ENCODE measurements around the gene EBI3. TPM values are rescaled to one million over a fixed set of nuclear protein-coding genes. Genes with fewer than 3 reads are reported as not detected.

The EBI3 gene
- total RNA-seq, 1 experiment from 2014 or later = 0.68 TPM

DNA sequence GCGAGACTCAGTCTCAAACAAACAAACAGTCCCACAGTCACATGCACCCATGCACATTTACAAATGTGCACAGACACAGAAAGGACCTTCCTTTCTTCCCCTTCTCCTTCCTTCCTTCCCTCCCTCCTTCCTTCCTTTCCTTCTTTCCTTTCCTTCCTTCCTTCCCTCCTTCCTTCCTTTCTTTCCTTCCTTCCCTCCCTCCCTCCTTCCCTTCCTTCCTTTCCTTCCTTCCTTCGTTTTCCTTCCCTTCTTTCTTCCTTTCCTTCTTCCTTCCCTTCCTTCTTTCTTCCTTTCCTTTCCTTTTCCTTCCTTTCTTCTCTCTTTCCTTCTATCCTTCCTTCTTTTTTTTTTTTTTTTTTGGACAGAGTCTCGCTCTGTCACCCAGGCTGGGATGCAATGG, 16.2 kb upstream of the EBI3 start:
- Histone ChIP-seq H3K4me3 (ENCODE audit: low read depth, low read length) (no peak overlapping the region), H3K4me1 (no peaks in the 10 kb centered on the region), H3K9me3 (peaks cover 5% of the 10 kb centered on the region; the same call in 1 of the 2 replicates), H3K36me3 (ENCODE audit: control insufficient read depth, insufficient read depth, low read length) (no peaks in the 10 kb centered on the region), H3K27me3 (replicated peaks; ENCODE audit: control insufficient read depth, insufficient read depth, low read length) (no peaks in the 10 kb centered on the region; the same call in 1 of the 2 replicates)
- H3K36me3 Mint-ChIP-seq (ENCODE audit: insufficient read depth, unreplicated experiment) = no peaks in the 10 kb centered on the region
- DNase-seq = no peak
- H3K9me3 Mint-ChIP-seq (ENCODE audit: unreplicated experiment) = no peaks in the 10 kb centered on the region
- intact Hi-C loops (cut with micrococcal nuclease; ENCODE audit: unreplicated experiment) = no loop called here
- ChIA-PET CTCF (interaction anchor here (0.7 kb wide), 2 partner anchors 47 to 93 kb away, joined by 3 to 4 read pairs; no protein-coding TSS in a partner anchor), POLR2A (no interaction called here)
- H3K4me3 Mint-ChIP-seq (ENCODE audit: unreplicated experiment) = no peak overlapping the region
- H3K27ac Mint-ChIP-seq (ENCODE audit: unreplicated experiment) = no peak overlapping the region
- TF ChIP-seq, protein P1, sequence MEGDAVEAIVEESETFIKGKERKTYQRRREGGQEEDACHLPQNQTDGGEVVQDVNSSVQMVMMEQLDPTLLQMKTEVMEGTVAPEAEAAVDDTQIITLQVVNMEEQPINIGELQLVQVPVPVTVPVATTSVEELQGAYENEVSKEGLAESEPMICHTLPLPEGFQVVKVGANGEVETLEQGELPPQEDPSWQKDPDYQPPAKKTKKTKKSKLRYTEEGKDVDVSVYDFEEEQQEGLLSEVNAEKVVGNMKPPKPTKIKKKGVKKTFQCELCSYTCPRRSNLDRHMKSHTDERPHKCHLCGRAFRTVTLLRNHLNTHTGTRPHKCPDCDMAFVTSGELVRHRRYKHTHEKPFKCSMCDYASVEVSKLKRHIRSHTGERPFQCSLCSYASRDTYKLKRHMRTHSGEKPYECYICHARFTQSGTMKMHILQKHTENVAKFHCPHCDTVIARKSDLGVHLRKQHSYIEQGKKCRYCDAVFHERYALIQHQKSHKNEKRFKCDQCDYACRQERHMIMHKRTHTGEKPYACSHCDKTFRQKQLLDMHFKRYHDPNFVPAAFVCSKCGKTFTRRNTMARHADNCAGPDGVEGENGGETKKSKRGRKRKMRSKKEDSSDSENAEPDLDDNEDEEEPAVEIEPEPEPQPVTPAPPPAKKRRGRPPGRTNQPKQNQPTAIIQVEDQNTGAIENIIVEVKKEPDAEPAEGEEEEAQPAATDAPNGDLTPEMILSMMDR (IDR thresholded peaks at IDR 0.05; ENCODE audit: insufficient read depth in 1 of 2, low read depth in 1 of 2, low read length in 1 of 2, severe bottlenecking in 1 of 2, unreplicated experiment in 1 of 2) = no peak
- no TSS peak for BruUV-seq (replicated peaks)
- H3K27me3 Mint-ChIP-seq (ENCODE audit: insufficient read depth, unreplicated experiment) = no peaks in the 10 kb centered on the region
- H3K4me1 Mint-ChIP-seq (ENCODE audit: low read depth, unreplicated experiment) = peaks cover 6% of the 10 kb centered on the region

DNA sequence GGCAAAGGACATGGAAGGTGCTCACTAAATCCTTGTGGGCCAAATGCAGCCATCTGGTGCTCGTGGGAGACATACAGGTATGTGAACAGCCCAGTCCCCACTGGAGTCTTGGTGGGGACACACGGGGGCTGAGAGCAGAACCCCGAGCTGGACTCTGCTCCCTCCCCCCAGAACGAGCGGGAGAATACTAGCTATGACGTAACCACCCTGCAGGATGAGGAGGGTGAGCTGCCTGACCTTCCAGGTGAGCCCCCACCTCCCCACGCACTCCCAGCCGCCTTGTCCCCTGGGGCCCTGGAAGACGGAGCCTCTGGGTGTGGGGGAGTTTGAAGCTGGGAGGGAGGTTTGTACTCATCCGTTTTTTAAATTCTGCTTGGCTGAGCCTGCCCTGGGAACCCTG, 13.5 kb upstream of the EBI3 start:
- no peak for DNase-seq
- Histone ChIP-seq H3K36me3 (ENCODE audit: control insufficient read depth, insufficient read depth, low read length) (no peaks in the 10 kb centered on the region), H3K9me3 (peaks cover 5% of the 10 kb centered on the region; the same call in 1 of the 2 replicates), H3K4me1 (no peaks in the 10 kb centered on the region), H3K27me3 (replicated peaks; ENCODE audit: control insufficient read depth, insufficient read depth, low read length) (no peaks in the 10 kb centered on the region; the same call in 1 of the 2 replicates), H3K4me3 (ENCODE audit: low read depth, low read length) (no peak overlapping the region)
- ChIA-PET CTCF (no interaction called here), POLR2A (no interaction called here)
- Mint-ChIP-seq H3K27ac (ENCODE audit: unreplicated experiment) (no peak overlapping the region), H3K4me1 (ENCODE audit: low read depth, unreplicated experiment) (peaks cover 6% of the 10 kb centered on the region), H3K9me3 (ENCODE audit: unreplicated experiment) (no peaks in the 10 kb centered on the region), H3K36me3 (ENCODE audit: insufficient read depth, unreplicated experiment) (no peaks in the 10 kb centered on the region), H3K4me3 (ENCODE audit: unreplicated experiment) (no peak overlapping the region), H3K27me3 (ENCODE audit: insufficient read depth, unreplicated experiment) (no peaks in the 10 kb centered on the region)
- BruUV-seq (replicated peaks) = no TSS peak
- intact Hi-C loops (cut with micrococcal nuclease; ENCODE audit: unreplicated experiment) = no loop called here
- TF ChIP-seq, protein P1 (IDR thresholded peaks at IDR 0.05; ENCODE audit: insufficient read depth in 1 of 2, low read depth in 1 of 2, low read length in 1 of 2, severe bottlenecking in 1 of 2, unreplicated experiment in 1 of 2) = no peak

DNA sequence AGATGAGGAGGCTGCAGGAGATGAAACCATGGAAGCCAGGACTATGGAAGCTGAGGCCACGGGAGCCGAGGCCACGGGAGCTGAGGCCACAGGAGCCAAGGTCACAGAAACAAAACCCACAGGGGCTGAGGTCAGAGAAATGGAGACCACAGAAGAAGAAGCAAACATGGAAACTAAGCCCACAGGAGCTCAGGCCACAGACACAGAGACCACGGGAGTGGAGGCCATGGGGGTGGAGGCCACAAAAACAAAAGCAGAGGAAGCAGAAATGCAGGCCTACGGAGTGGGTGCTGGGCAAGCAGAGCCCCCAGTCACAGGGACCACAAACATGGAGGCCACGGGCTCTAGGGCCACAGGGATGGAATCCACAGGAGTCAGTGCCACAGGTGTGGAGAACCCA, 12.5 kb upstream of the EBI3 start:
- H3K4me3 Mint-ChIP-seq (ENCODE audit: unreplicated experiment) = no peak overlapping the region
- Histone ChIP-seq H3K9me3 (peaks cover 5% of the 10 kb centered on the region; the same call in 1 of the 2 replicates), H3K27me3 (replicated peaks; ENCODE audit: control insufficient read depth, insufficient read depth, low read length) (no peaks in the 10 kb centered on the region; the same call in 1 of the 2 replicates), H3K36me3 (ENCODE audit: control insufficient read depth, insufficient read depth, low read length) (no peaks in the 10 kb centered on the region), H3K4me1 (no peaks in the 10 kb centered on the region), H3K4me3 (ENCODE audit: low read depth, low read length) (no peak overlapping the region)
- no peaks in the 10 kb centered on the region for H3K9me3 Mint-ChIP-seq (ENCODE audit: unreplicated experiment)
- no peak for DNase-seq
- TF ChIP-seq, protein P1 (IDR thresholded peaks at IDR 0.05; ENCODE audit: insufficient read depth in 1 of 2, low read depth in 1 of 2, low read length in 1 of 2, severe bottlenecking in 1 of 2, unreplicated experiment in 1 of 2) = no peak
- BruUV-seq (replicated peaks) = no TSS peak
- H3K27ac Mint-ChIP-seq (ENCODE audit: unreplicated experiment) = no peak overlapping the region
- H3K27me3 Mint-ChIP-seq (ENCODE audit: insufficient read depth, unreplicated experiment) = no peaks in the 10 kb centered on the region
- intact Hi-C loops (cut with micrococcal nuclease; ENCODE audit: unreplicated experiment) = no loop called here
- ChIA-PET POLR2A (no interaction called here), CTCF (no interaction called here)
- peaks cover 6% of the 10 kb centered on the region for H3K4me1 Mint-ChIP-seq (ENCODE audit: low read depth, unreplicated experiment)
- no peaks in the 10 kb centered on the region for H3K36me3 Mint-ChIP-seq (ENCODE audit: insufficient read depth, unreplicated experiment)

All from Caco-2 (cell line).